ENCODE measurements around the gene ZNF346. TPM values are rescaled to one million over a fixed set of nuclear protein-coding genes. Genes with fewer than 3 reads are reported as not detected.
A peak's percentile ranks its signal among the peaks of the same experiment; 100 is the strongest.

ZNF346 gene
- total RNA-seq, 4 donors from 2014 or later = 8.4 to 21.6 (median 16.3) TPM

DNA sequence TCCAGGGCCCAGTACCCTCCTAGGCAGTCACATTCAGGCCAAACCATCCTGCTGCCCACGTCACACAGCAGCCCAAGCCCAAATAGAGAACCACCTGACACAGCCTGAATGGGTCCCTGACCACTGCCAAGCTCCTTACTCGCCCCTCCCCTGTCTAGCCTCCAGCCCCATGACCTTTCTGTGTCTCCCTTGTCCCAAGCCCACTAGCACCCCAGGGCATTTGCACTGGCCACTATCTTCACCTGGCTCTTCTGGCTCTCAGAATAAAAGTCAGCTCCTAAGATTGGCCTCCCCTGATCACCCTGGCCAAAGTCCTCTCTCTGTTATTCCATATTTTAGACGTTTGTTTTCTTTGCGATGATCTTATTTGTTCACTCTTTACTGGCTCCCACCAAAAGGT lies 84.7 kb downstream of the ZNF346 start:
- intact Hi-C loops (cut with DNase I; ENCODE audit: low total_unique reads) = no loop called here
- no peak for DNase-seq (ENCODE audit: low spot score in 2 of 2)
- no peak for TF ChIP-seq POLR2A (IDR thresholded peaks at IDR 0.05)
- TF ChIP-seq, protein P1, sequence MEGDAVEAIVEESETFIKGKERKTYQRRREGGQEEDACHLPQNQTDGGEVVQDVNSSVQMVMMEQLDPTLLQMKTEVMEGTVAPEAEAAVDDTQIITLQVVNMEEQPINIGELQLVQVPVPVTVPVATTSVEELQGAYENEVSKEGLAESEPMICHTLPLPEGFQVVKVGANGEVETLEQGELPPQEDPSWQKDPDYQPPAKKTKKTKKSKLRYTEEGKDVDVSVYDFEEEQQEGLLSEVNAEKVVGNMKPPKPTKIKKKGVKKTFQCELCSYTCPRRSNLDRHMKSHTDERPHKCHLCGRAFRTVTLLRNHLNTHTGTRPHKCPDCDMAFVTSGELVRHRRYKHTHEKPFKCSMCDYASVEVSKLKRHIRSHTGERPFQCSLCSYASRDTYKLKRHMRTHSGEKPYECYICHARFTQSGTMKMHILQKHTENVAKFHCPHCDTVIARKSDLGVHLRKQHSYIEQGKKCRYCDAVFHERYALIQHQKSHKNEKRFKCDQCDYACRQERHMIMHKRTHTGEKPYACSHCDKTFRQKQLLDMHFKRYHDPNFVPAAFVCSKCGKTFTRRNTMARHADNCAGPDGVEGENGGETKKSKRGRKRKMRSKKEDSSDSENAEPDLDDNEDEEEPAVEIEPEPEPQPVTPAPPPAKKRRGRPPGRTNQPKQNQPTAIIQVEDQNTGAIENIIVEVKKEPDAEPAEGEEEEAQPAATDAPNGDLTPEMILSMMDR (IDR thresholded peaks at IDR 0.05) = no peak
- no peak overlapping the region for H3K4me3 ChIP-seq (ENCODE audit: low read depth, poor library complexity, severe bottlenecking)
- 78% methylated on average over 4 of the region's 4 CpGs for WGBS, 2 donors

DNA sequence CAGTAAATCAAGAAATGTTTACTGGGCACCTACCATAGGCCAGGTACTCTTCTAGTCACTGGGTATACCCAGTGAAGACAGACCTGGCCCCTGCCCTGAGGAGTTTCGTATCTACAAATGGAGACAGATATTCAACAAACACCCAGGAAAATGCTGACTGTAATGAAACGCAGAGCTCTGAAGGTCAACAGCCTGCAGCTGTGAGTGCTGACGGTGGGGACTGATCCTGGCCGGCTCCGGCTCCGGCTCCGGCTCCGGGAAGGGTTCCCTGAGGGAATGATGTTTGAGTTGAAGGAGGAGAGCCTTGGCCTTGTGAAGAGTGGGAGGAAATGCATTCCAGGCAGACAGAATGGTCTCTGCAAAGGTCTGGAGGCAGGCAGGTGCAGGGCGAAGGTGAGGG lies 87.3 kb downstream of the ZNF346 start:
- no peak for DNase-seq (ENCODE audit: low spot score in 2 of 2)
- WGBS, 2 donors = 59 to 66% methylated on average over 9 of the region's 9 CpGs
- no peak for TF ChIP-seq POLR2A (IDR thresholded peaks at IDR 0.05)
- TF ChIP-seq, protein P1 (IDR thresholded peaks at IDR 0.05) = no peak
- H3K4me3 ChIP-seq (ENCODE audit: low read depth, poor library complexity, severe bottlenecking) = no peak overlapping the region
- intact Hi-C loops (cut with DNase I; ENCODE audit: low total_unique reads) = loop anchor here (10.0 kb wide), 1 partner anchor 195 kb away; the partner anchor contains the start of genes PRELID1 and RAB24

DNA sequence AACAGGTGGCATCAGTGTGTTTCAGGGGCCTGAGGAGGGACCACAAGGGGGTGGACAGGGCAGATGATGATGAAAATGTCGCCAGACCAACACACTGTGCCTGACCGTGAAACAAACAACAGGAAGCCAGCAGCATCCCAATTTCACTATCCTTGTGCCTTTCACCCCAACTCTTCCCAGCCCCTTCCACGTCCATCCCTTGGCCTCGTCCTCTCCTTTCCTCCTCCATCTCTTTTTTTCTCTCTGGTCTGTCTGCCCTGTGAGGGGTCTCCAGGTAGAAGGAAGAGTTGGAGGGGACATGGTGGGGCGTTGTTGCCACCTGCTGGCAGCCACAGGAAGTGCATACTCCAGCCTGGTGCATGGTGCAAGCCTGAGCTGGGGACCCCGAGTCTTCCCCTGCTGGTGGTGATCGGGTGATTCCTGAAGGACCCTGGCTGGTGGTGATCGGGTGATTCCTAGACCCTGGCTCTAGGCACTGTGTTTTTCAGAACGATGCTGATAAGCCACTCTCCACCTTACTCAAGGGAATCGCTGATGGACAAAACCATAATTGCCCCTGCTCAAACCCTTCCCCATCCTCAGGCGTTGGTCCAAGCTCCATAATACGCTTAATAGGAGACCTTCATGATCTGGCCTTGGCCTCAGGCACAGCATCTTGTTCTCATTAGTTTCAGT lies 89.4 kb downstream of the ZNF346 start:
- intact Hi-C loops (cut with DNase I; ENCODE audit: low total_unique reads) = loop anchor here (10.0 kb wide), 1 partner anchor 193 kb away; the partner anchor contains the start of genes PRELID1 and RAB24
- peak in 1 of 2 donors; percentile 91 for DNase-seq (ENCODE audit: low spot score in 2 of 2)
- no peak overlapping the region for H3K4me3 ChIP-seq (ENCODE audit: low read depth, poor library complexity, severe bottlenecking)
- 20% methylated on average over 12 of the region's 12 CpGs for WGBS, 2 donors
- TF ChIP-seq, protein P1 (IDR thresholded peaks at IDR 0.05) = peak in 1 of 3 donors; percentile 74
- TF ChIP-seq POLR2A (IDR thresholded peaks at IDR 0.05) = no peak

DNA sequence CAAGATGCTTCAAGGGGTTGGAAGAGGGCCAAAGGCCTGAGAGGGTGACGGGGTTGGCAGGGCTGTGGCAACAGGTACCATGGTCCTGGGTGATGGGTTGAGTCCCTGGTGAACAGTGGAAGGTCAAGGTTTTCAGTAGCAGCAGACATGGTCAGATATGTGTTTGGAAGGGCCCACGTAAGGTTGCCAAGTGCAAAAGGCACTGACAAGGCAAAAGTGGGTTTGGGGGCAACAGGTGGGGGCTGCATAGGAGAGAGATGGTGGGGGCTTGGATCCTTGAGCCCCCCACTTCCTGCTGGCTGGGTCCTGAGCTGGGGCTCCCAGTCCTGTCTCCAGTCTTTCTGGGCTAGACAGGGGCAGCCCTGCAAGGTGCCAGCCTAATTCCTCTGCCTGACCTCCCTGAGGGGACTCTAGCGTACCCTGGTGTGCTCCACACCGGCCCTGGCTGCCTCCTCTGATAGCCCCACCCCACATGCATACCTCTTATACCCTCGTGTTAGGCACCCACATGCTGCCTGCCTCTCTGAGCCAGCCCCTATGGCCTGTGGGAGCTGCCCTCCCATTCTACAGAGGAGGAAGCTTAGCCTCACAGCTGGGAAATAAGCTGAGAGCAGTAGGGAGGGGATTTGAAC lies 90.2 kb downstream of the ZNF346 start:
- intact Hi-C loops (cut with DNase I; ENCODE audit: low total_unique reads) = loop anchor here (10.0 kb wide), 1 partner anchor 192 kb away; the partner anchor contains the start of genes PRELID1 and RAB24
- no peak for DNase-seq (ENCODE audit: low spot score in 2 of 2)
- H3K4me3 ChIP-seq (ENCODE audit: low read depth, poor library complexity, severe bottlenecking) = no peak overlapping the region
- WGBS, 2 donors = 63 to 68% methylated on average over 5 of the region's 5 CpGs
- TF ChIP-seq POLR2A (IDR thresholded peaks at IDR 0.05) = no peak
- TF ChIP-seq, protein P1 (IDR thresholded peaks at IDR 0.05) = no peak

DNA sequence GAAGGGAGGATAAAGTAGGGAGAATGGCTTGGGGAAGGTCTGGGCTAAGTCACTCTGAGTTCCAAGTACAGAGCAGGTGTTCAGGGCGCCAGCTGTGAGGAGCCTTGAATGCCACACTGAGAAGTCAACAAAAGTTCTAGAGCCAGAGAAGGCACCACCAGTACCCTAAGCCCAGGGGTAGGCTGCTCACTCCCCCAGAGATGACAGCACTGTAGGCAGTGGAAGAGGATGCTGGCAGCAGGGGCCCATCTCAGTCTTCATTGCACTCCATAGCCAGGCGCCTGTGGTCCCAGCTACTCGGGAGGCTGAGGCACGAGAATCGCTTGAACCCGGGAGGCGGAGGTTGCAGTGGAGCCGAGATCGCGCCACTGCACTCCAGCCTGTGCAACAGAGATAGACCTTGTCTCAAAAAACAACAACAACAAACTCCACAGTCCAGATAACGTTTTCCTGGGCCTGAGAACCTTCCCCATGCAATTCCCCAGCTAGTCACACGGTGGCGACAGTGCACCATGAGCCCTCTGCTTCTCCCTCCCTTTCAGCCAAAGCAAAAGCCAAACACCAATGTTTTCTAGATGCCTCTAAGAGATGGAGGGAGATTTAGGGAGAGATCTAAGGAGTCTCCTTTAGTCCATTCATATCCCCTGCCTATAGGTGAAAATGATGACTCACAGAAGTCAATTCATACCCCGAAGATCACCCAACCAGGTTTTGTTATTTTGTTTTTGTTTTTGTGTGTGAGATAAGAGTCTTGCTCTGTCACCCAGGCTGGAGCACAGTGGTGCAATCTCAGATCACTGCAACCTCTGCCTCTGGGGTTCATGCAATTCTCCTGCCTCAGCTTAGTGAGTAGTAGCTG lies 91.3 kb downstream of the ZNF346 start:
- 17% methylated on average over 14 of the region's 14 CpGs for WGBS, 2 donors
- no peak for TF ChIP-seq POLR2A (IDR thresholded peaks at IDR 0.05)
- TF ChIP-seq, protein P1 (IDR thresholded peaks at IDR 0.05) = peak in 2 of 3 donors; percentile 70 to 98
- intact Hi-C loops (cut with DNase I; ENCODE audit: low total_unique reads) = loop anchor here (10.0 kb wide), 1 partner anchor 191 kb away; the partner anchor contains the start of genes PRELID1 and RAB24
- peak; percentile 75 to 95 for DNase-seq (ENCODE audit: low spot score in 2 of 2)
- no peak overlapping the region for H3K4me3 ChIP-seq (ENCODE audit: low read depth, poor library complexity, severe bottlenecking)

Measured in lower leg skin (tissue), 4 donors.